H1 (cell line): Measurements from ENCODE around the gene ZNF281.

ENCODE experiments used
- CTCF ChIP-seq, 3 experiments: IDR thresholded peaks; 1 replicate in 2 of 3; 2 replicates in 1 of 3; pipeline versions ENCODE4 v1.5.1 to v1.6.1; 2011; ENCODE audit warnings: low read length in 3 of 3, mild to moderate bottlenecking in 3 of 3, inconsistent platforms in 2 of 3, low read depth in 1 of 3, moderate library complexity in 1 of 3; ENCODE audit not compliant: insufficient read depth in 1 of 3; ENCODE audit errors: control extremely low read depth in 1 of 3
- EP300 ChIP-seq, 2 experiments: IDR thresholded peaks; 1 replicate in 1 of 2; 2 replicates in 1 of 2; pipeline ENCODE4 v1.6.1; 2011 to 2012; ENCODE audit warnings: low read depth in 2 of 2, low read length in 2 of 2, mild to moderate bottlenecking in 2 of 2, borderline replicate concordance in 1 of 2, inconsistent platforms in 1 of 2, moderate library complexity in 1 of 2
- EZH2 ChIP-seq: fragments of 200-600 bp; sonication (generic); IDR thresholded peaks from 2 replicates; pipeline ENCODE4 v1.7.1; 2012; ENCODE audit warnings: low read depth, mild to moderate bottlenecking, moderate library complexity, low read length, inconsistent platforms; ENCODE audit not compliant: severe bottlenecking
- FOSL1 ChIP-seq: IDR thresholded peaks from 2 replicates; pipeline ENCODE4 v1.6.1; 2011; ENCODE audit warnings: mild to moderate bottlenecking, low read depth, low read length, moderate library complexity; ENCODE audit not compliant: insufficient read depth
- POLR2A ChIP-seq, 2 experiments: IDR thresholded peaks; 1 replicate in 1 of 2; 2 replicates in 1 of 2; pipeline ENCODE4 v1.6.1; 2011; ENCODE audit warnings: low read depth in 2 of 2, low read length in 2 of 2, mild to moderate bottlenecking in 2 of 2; ENCODE audit errors: control extremely low read depth in 1 of 2
- RAD21 ChIP-seq, 2 experiments: IDR thresholded peaks in 1 of 2; conservative IDR thresholded peaks in 1 of 2; 2 replicates each; pipeline ENCODE4 v1.6.1; 2011; ENCODE audit warnings: low read depth in 2 of 2, low read length in 2 of 2, improper control_type of control experiment in 1 of 2, inconsistent platforms in 1 of 2, mild to moderate bottlenecking in 1 of 2, moderate library complexity in 1 of 2
- SRF ChIP-seq: IDR thresholded peaks from 2 replicates; pipeline ENCODE4 v1.6.1; 2011; ENCODE audit warnings: mild to moderate bottlenecking, low read depth, low read length, moderate library complexity
- TF ChIP-seq, protein P1 (sequence below): IDR thresholded peaks from 2 replicates; pipeline ENCODE4 v1.6.1; 2012; ENCODE audit warnings: inconsistent platforms

- TF ChIP-seq FOSL1 (no peak), EZH2 (no peak), EP300 (IDR thresholded peaks at IDR 0.05; ENCODE audit: borderline replicate concordance in 1 of 2, low read depth in 2 of 2, low read length in 2 of 2) (no peak), POLR2A (IDR thresholded peaks at IDR 0.05; ENCODE audit: control extremely low read depth in 1 of 2, low read depth in 2 of 2, low read length in 2 of 2) (no peak), CTCF (IDR thresholded peaks at IDR 0.05; ENCODE audit: control extremely low read depth in 1 of 3, insufficient read depth in 1 of 3, low read depth in 1 of 3, low read length in 3 of 3) (no peak), SRF (no peak), RAD21 (IDR thresholded peaks at IDR 0.05 in 1 of 2, conservative IDR thresholded peaks at IDR 0.05 in 1 of 2; ENCODE audit: low read depth in 2 of 2, low read length in 2 of 2) (no peak)
- TF ChIP-seq, protein P1, sequence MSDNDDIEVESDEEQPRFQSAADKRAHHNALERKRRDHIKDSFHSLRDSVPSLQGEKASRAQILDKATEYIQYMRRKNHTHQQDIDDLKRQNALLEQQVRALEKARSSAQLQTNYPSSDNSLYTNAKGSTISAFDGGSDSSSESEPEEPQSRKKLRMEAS, result no peak
Observed at GRCh38 chr1:200428482-200429205, 18.8 kb upstream of the ZNF281 start.
